ENCODE measurements around the gene ALDH1A3. TPM values are rescaled to one million over a fixed set of nuclear protein-coding genes. Genes with fewer than 3 reads are reported as not detected.

The ALDH1A3 gene
- total and polyA plus RNA-seq, 4 donors, result 0.79 to 8.4 (median 1.4) TPM

- Histone ChIP-seq H3K4me1 (ENCODE audit: control insufficient read depth in 4 of 4, insufficient read depth in 4 of 4, low read length in 3 of 4) (no peaks in the 10 kb centered on the region), H3K27me3 (ENCODE audit: control insufficient read depth in 4 of 4, insufficient read depth in 4 of 4, low read length in 3 of 4) (no peaks in the 10 kb centered on the region), H3K36me3 (ENCODE audit: control insufficient read depth in 4 of 4, insufficient read depth in 3 of 4, low read depth in 1 of 4, low read length in 3 of 4) (no peaks in the 10 kb centered on the region), H3K27ac (ENCODE audit: low read depth in 1 of 2, low read length in 2 of 2) (no peak overlapping the region), H3K4me3 (ENCODE audit: low read depth in 1 of 3, low read length in 3 of 3) (no peak overlapping the region), H3K9ac (ENCODE audit: low read depth in 1 of 2, low read length in 2 of 2) (no peak overlapping the region), H3K9me3 (ENCODE audit: control insufficient read depth in 4 of 4, low read length in 3 of 4) (no peaks in the 10 kb centered on the region)
- no peak for DNase-seq (ENCODE audit: low spot score)
- WGBS, result 95% methylated on average over 4 of the region's 4 CpGs
- TF ChIP-seq TAF1 (conservative IDR thresholded peaks at IDR 0.05) (no peak), RXRA (IDR thresholded peaks at IDR 0.05) (no peak), YY1 (IDR thresholded peaks at IDR 0.05) (no peak), SP1 (IDR thresholded peaks at IDR 0.05) (no peak), NR2F2 (IDR thresholded peaks at IDR 0.05) (no peak), FOXA2 (IDR thresholded peaks at IDR 0.05) (no peak), EGR1 (IDR thresholded peaks at IDR 0.05; ENCODE audit: low read depth in 2 of 2) (no peak), FOXA1 (IDR thresholded peaks at IDR 0.05) (no peak), MAX (IDR thresholded peaks at IDR 0.05) (no peak), ZBTB33 (IDR thresholded peaks at IDR 0.05) (no peak), RAD21 (IDR thresholded peaks at IDR 0.05) (no peak), JUND (IDR thresholded peaks at IDR 0.05) (no peak)
These were observed 50.7 kb downstream of the ALDH1A3 start for GRCh38 chr15:100930306-100930848.

GRCh38 chr15:100931143-100931890 is 51.7 kb downstream of the ALDH1A3 start:
- no peak overlapping the region for H3K27ac ChIP-seq (ENCODE audit: low read depth in 1 of 2, low read length in 2 of 2)
- TF ChIP-seq REST (IDR thresholded peaks at IDR 0.05) (no peak), EGR1 (IDR thresholded peaks at IDR 0.05; ENCODE audit: low read depth in 2 of 2) (no peak), SP1 (IDR thresholded peaks at IDR 0.05) (no peak), MAX (IDR thresholded peaks at IDR 0.05) (no peak), HNF4A (conservative IDR thresholded peaks at IDR 0.05) (no peak), GABPA (IDR thresholded peaks at IDR 0.05 in 1 of 2, conservative IDR thresholded peaks at IDR 0.05 in 1 of 2) (no peak), FOXA2 (IDR thresholded peaks at IDR 0.05) (no peak), RAD21 (IDR thresholded peaks at IDR 0.05) (no peak), RXRA (IDR thresholded peaks at IDR 0.05) (no peak), ZBTB33 (IDR thresholded peaks at IDR 0.05) (no peak), HNF4G (IDR thresholded peaks at IDR 0.05) (no peak), FOXA1 (IDR thresholded peaks at IDR 0.05) (no peak), JUND (IDR thresholded peaks at IDR 0.05) (no peak), NR2F2 (IDR thresholded peaks at IDR 0.05) (no peak), CTCF (IDR thresholded peaks at IDR 0.05; ENCODE audit: low read depth, low read length, missing input control) (no peak), TAF1 (conservative IDR thresholded peaks at IDR 0.05) (no peak), ATF3 (IDR thresholded peaks at IDR 0.05) (no peak), YY1 (IDR thresholded peaks at IDR 0.05) (no peak)
- no peaks in the 10 kb centered on the region for H3K36me3 ChIP-seq (ENCODE audit: control insufficient read depth in 4 of 4, insufficient read depth in 3 of 4, low read depth in 1 of 4, low read length in 3 of 4)
- no peak overlapping the region for H3K9ac ChIP-seq (ENCODE audit: low read depth in 1 of 2, low read length in 2 of 2)
- no peak for DNase-seq (ENCODE audit: low spot score)
- no peaks in the 10 kb centered on the region for H3K4me1 ChIP-seq (ENCODE audit: control insufficient read depth in 4 of 4, insufficient read depth in 4 of 4, low read length in 3 of 4)
- H3K4me3 ChIP-seq (ENCODE audit: low read depth in 1 of 3, low read length in 3 of 3), result no peak overlapping the region
- 83% methylated on average over 15 of the region's 15 CpGs for WGBS
- H3K9me3 ChIP-seq (ENCODE audit: control insufficient read depth in 4 of 4, low read length in 3 of 4), result no peaks in the 10 kb centered on the region
- no peaks in the 10 kb centered on the region for H3K27me3 ChIP-seq (ENCODE audit: control insufficient read depth in 4 of 4, insufficient read depth in 4 of 4, low read length in 3 of 4)
